GM12872 (cell line): Measurements from ENCODE around the gene ROBO1.

Experiments
- TF ChIP-seq, protein P1 (sequence below): IDR thresholded peaks from 3 replicates; pipeline ENCODE4 v1.5.1; 2011; ENCODE audit warnings: low read depth, mild to moderate bottlenecking, low read length, moderate library complexity; ENCODE audit not compliant: insufficient read depth

Gene ROBO1

GRCh38 chr3:79383402-79384012 is 384.3 kb downstream of the ROBO1 start:
- TF ChIP-seq, protein P1, sequence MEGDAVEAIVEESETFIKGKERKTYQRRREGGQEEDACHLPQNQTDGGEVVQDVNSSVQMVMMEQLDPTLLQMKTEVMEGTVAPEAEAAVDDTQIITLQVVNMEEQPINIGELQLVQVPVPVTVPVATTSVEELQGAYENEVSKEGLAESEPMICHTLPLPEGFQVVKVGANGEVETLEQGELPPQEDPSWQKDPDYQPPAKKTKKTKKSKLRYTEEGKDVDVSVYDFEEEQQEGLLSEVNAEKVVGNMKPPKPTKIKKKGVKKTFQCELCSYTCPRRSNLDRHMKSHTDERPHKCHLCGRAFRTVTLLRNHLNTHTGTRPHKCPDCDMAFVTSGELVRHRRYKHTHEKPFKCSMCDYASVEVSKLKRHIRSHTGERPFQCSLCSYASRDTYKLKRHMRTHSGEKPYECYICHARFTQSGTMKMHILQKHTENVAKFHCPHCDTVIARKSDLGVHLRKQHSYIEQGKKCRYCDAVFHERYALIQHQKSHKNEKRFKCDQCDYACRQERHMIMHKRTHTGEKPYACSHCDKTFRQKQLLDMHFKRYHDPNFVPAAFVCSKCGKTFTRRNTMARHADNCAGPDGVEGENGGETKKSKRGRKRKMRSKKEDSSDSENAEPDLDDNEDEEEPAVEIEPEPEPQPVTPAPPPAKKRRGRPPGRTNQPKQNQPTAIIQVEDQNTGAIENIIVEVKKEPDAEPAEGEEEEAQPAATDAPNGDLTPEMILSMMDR: no peak

DNA sequence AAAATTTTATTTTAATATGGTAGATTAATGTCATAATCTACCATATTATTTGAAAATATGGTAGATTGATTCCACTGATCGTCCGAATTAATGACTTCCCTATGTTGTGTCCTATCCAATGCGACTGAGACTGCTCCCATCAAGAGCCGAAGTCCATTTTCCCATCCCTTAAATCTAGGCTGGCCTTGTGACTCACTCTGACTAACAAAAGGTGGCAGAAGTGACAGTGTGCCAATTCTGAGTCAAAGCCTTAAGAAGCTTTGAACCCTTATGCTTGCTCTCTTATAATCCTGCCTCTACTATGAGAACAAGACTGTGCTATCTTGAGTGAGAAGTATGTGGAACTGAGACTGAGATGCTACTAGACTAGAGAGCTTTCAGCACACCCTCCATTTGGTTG is 387.2 kb downstream of the ROBO1 start:
- TF ChIP-seq, protein P1: no peak

DNA sequence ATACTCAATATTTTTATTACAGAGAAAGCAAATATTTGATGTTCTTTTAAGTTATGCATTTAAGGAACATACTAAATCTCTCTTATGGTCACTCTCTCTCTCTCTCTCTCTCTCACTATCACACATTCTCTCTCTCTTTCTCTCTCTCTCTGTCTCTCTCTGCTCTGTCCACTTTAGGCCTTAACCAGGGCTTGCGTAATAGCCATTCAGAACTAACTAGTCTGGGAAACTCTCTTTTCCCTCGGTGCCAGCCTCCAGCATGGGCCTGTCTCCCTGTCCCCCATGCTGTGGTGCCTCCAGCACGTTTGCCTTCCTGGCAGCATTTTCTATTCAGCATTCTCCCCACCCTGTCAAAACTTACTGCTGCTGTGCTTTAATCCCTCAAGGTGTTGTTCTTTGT is 389.7 kb downstream of the ROBO1 start:
- TF ChIP-seq, protein P1: no peak

DNA sequence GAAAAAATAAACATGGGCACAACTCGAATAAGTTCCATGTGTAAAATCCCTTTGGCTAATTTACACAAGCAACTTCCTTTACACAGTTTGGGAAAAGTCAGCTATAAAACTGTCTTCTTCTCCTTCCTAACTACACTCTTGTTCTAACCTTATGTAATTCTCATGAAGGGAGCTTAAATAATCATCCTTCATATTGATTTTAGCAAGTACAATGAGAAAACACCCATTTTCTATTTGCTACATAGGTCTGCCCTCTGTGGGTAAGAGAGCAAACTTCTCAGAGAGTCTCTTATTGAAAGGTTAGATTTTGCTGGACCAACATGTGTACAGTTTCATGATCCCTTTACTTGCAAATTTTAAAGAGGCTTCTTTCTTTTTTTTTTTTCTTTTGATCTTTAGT is 398.5 kb downstream of the ROBO1 start:
- TF ChIP-seq, protein P1: no peak

- TF ChIP-seq, protein P1: no peak
Observed at GRCh38 chr3:79368403-79368802, 399.4 kb downstream of the ROBO1 start.

GRCh38 chr3:79367803-79368202 is 400.0 kb downstream of the ROBO1 start:
- TF ChIP-seq, protein P1: no peak

DNA sequence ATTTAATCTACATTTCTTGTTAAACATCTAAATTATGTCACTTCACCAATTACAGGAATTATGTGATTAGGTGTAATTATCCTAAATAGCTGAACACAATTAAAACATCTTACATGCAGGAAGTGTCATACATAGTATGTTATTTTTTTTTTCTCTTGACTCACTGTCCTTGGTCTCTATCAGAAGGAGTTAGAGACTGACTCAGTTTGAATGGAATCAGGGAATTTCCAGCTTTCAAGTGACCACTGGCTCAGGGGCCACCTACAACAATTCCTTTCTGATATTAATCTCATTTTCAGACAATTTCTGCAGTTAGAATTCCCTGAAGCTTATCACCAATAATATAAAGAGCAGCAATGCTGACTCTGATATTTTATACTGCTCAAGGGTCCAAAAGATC is 400.7 kb downstream of the ROBO1 start:
- TF ChIP-seq, protein P1: no peak
